Fibroblast of lung (primary cell): ENCODE data around the gene ADRA2C. TPM values are rescaled to one million over a fixed set of nuclear protein-coding genes. Genes with fewer than 3 reads are reported as not detected.

Experiments
- DNase-seq, 2 donors: peaks; one replicate each; pipeline versions ENCODE4 v3.0.0 to v3.0.0-alpha.2; 2010; ENCODE audit warnings: low read depth in 2 of 2
- H2AFZ ChIP-seq: 2 replicates; pipeline ENCODE4 v1.5.1; 2012; ENCODE audit warnings: low read length, control low read depth, inconsistent platforms
- H3K27ac ChIP-seq: 2 replicates; pipeline ENCODE4 v1.5.1; 2011; ENCODE audit warnings: low read length, control low read depth; ENCODE audit not compliant: insufficient read depth
- H3K27me3 ChIP-seq: 2 replicates; pipeline ENCODE4 v1.5.1; 2011; ENCODE audit warnings: mild to moderate bottlenecking, low read length; ENCODE audit not compliant: control insufficient read depth, insufficient read depth
- H3K36me3 ChIP-seq: 2 replicates; pipeline ENCODE4 v1.5.1; 2011; ENCODE audit warnings: low read length; ENCODE audit not compliant: control insufficient read depth, insufficient read depth
- H3K4me1 ChIP-seq: 2 replicates; pipeline ENCODE4 v1.5.1; 2011; ENCODE audit warnings: low read length; ENCODE audit not compliant: control insufficient read depth, insufficient read depth; ENCODE audit errors: extremely low read depth
- H3K4me2 ChIP-seq: 2 replicates; pipeline ENCODE4 v1.5.1; 2011; ENCODE audit warnings: low read length, control low read depth; ENCODE audit not compliant: insufficient read depth; ENCODE audit errors: extremely low read depth
- H3K4me3 ChIP-seq, 4 experiments: fragments of 200-600 bp in 1 of 4; sonication (generic) in 1 of 4; replicated peaks in 1 of 4; 2 replicates each; pipeline ENCODE4 v1.5.1; 2011 to 2016; ENCODE audit warnings: low read length in 4 of 4, low read depth in 3 of 4, mild to moderate bottlenecking in 3 of 4, control low read depth in 2 of 4, inconsistent platforms in 1 of 4, mixed read lengths in 1 of 4; ENCODE audit not compliant: insufficient read depth in 1 of 4; ENCODE audit errors: control extremely low read depth in 1 of 4
- H3K79me2 ChIP-seq: 2 replicates; pipeline ENCODE4 v1.5.1; 2012; ENCODE audit warnings: mild to moderate bottlenecking, low read length, inconsistent platforms; ENCODE audit not compliant: control insufficient read depth, insufficient read depth
- H3K9ac ChIP-seq: 2 replicates; pipeline ENCODE4 v1.5.1; 2011; ENCODE audit warnings: mild to moderate bottlenecking, low read length, control low read depth; ENCODE audit not compliant: insufficient read depth
- H3K9me3 ChIP-seq: 2 replicates; pipeline ENCODE4 v1.5.1; 2012; ENCODE audit warnings: low read depth, low read length; ENCODE audit not compliant: control insufficient read depth, insufficient read depth
- H4K20me1 ChIP-seq: 2 replicates; pipeline ENCODE4 v1.5.1; 2011; ENCODE audit warnings: low read length; ENCODE audit not compliant: control insufficient read depth, insufficient read depth; ENCODE audit errors: extremely low read depth
- EZH2 ChIP-seq: IDR thresholded peaks from 2 replicates; pipeline ENCODE4 v1.5.1; 2012; ENCODE audit warnings: low read length, control low read depth, mild to moderate bottlenecking; ENCODE audit errors: missing control alignments
- polyA plus RNA-seq, 2 donors: library from polyadenylated mRNA; depleted of rRNA in 1 of 2; stranded (reverse) in 1 of 2; unstranded in 1 of 2; fragments of >200 nt; gene quantifications; 2 replicates each; pipeline ENCODE4 v1.2.1, GENCODE V29; 2011 to 2012; ENCODE audit warnings: missing spikeins in 1 of 2
- total RNA-seq: library from RNA; depleted of rRNA; stranded (reverse); fragments of >200 nt; gene quantifications from 2 replicates; pipeline ENCODE4 v1.2.1, GENCODE V29; 2014
- TF ChIP-seq, protein P1 (sequence below), 2 donors: IDR thresholded peaks in 1 of 2; conservative IDR thresholded peaks in 1 of 2; 1 replicate in 1 of 2; 2 replicates in 1 of 2; pipeline ENCODE4 v1.5.1; 2011 to 2012; ENCODE audit warnings: low read length in 2 of 2, control low read depth in 1 of 2, inconsistent platforms in 1 of 2, low read depth in 1 of 2, mild to moderate bottlenecking in 1 of 2

The ADRA2C gene
- total and polyA plus RNA-seq, 2 donors (not counting 1 experiment from before 2014, with no cell fraction given) = 0.30 to 0.33 TPM

DNA sequence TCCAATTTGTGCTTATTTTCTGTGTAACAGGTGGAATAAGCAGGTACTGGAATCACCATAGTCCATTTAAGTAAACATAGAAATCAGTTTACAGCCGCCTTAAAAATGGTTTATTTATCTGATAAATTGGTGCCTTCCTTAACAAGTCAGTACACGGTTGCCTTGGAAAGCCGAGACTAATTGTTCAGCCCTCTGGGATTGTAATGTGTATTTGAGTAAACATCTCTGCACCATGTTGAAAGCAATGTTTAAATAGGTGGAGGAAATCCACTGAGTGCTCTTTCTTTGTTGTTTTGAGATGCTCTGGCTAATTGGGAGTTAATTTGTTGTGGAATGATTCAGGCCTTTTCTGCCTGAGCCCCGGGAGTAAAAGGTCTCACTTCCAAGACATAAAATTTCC lies 45.7 kb upstream of the ADRA2C start:
- Histone ChIP-seq H3K27ac (no peak overlapping the region), H3K9me3 (no peaks in the 10 kb centered on the region), H3K27me3 (no peaks in the 10 kb centered on the region), H3K4me2 (no peak overlapping the region), H4K20me1 (no peaks in the 10 kb centered on the region), H3K9ac (no peak overlapping the region), H3K4me1 (no peaks in the 10 kb centered on the region), H3K4me3 (no peak overlapping the region), H3K79me2 (no peaks in the 10 kb centered on the region), H2AFZ (no peak overlapping the region), H3K36me3 (no peaks in the 10 kb centered on the region)
- no peak for DNase-seq
- TF ChIP-seq EZH2 = no peak
- TF ChIP-seq, protein P1, sequence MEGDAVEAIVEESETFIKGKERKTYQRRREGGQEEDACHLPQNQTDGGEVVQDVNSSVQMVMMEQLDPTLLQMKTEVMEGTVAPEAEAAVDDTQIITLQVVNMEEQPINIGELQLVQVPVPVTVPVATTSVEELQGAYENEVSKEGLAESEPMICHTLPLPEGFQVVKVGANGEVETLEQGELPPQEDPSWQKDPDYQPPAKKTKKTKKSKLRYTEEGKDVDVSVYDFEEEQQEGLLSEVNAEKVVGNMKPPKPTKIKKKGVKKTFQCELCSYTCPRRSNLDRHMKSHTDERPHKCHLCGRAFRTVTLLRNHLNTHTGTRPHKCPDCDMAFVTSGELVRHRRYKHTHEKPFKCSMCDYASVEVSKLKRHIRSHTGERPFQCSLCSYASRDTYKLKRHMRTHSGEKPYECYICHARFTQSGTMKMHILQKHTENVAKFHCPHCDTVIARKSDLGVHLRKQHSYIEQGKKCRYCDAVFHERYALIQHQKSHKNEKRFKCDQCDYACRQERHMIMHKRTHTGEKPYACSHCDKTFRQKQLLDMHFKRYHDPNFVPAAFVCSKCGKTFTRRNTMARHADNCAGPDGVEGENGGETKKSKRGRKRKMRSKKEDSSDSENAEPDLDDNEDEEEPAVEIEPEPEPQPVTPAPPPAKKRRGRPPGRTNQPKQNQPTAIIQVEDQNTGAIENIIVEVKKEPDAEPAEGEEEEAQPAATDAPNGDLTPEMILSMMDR (conservative IDR thresholded peaks at IDR 0.05 in 1 of 2, IDR thresholded peaks at IDR 0.05 in 1 of 2; ENCODE audit: low read depth in 1 of 2, low read length in 2 of 2) = no peak

GRCh38 chr4:3721186-3721585 lies 45.0 kb upstream of the ADRA2C start:
- Histone ChIP-seq H3K27me3 (no peaks in the 10 kb centered on the region), H3K36me3 (no peaks in the 10 kb centered on the region), H2AFZ (no peak overlapping the region), H3K4me1 (no peaks in the 10 kb centered on the region), H3K9ac (no peak overlapping the region), H3K79me2 (no peaks in the 10 kb centered on the region), H3K27ac (no peak overlapping the region), H3K4me3 (no peak overlapping the region), H3K4me2 (no peak overlapping the region), H3K9me3 (no peaks in the 10 kb centered on the region), H4K20me1 (no peaks in the 10 kb centered on the region)
- TF ChIP-seq, protein P1 (conservative IDR thresholded peaks at IDR 0.05 in 1 of 2, IDR thresholded peaks at IDR 0.05 in 1 of 2; ENCODE audit: low read depth in 1 of 2, low read length in 2 of 2) = no peak
- TF ChIP-seq EZH2 = no peak
- no peak for DNase-seq

DNA sequence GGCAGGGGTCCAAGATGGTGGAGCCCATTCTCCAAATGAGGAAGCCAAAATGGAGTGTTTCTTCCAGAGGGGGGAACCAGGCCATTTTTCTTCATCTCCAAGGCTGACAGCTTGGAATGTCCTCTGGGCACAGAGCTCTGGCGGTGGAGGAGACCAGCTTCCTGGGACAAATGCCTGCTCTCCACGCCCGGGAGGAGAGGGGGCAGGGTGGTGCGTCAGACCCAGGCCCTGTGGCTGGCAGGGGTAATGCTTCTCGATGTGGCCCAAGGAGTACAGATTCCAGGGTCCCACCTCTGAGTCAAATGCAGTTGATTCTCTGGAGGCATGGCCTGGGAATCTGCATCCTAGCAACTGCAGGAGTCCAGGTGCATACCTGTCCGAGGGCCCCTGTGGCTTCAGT lies 44.6 kb upstream of the ADRA2C start:
- Histone ChIP-seq H3K4me1 (no peaks in the 10 kb centered on the region), H2AFZ (no peak overlapping the region), H3K36me3 (no peaks in the 10 kb centered on the region), H3K9ac (no peak overlapping the region), H3K79me2 (no peaks in the 10 kb centered on the region), H3K27ac (no peak overlapping the region), H3K4me3 (no peak overlapping the region), H3K4me2 (no peak overlapping the region), H3K9me3 (no peaks in the 10 kb centered on the region), H4K20me1 (no peaks in the 10 kb centered on the region), H3K27me3 (no peaks in the 10 kb centered on the region)
- no peak for DNase-seq
- TF ChIP-seq, protein P1 (conservative IDR thresholded peaks at IDR 0.05 in 1 of 2, IDR thresholded peaks at IDR 0.05 in 1 of 2; ENCODE audit: low read depth in 1 of 2, low read length in 2 of 2) = no peak
